K562 (cell line): Measurements from ENCODE around the gene LMO7.

Experiments used
- BCL6 ChIP-seq: fragments of 250-450 bp; sonication (Bioruptor Pico); IDR thresholded peaks from 2 replicates; pipeline ENCODE4 v1.4.0; 2020
- CBX8 ChIP-seq: fragments of 200-600 bp; sonication (generic); IDR thresholded peaks from 2 replicates; pipeline ENCODE4 v1.6.1; 2012; ENCODE audit warnings: borderline replicate concordance, mixed run types, low read depth, mild to moderate bottlenecking, moderate library complexity, mixed read lengths, low read length, control low read depth, inconsistent platforms; ENCODE audit not compliant: poor library complexity, severe bottlenecking; ENCODE audit errors: extremely low read depth
- KDM1A ChIP-seq, 2 experiments: fragments of 450-650 bp; IDR thresholded peaks; 2 replicates each; pipeline ENCODE4 v1.6.1; 2016; ENCODE audit warnings: mild to moderate bottlenecking in 2 of 2
- MYC ChIP-seq, 2 experiments: fragments of 250-450 bp in 1 of 2; sonication (Bioruptor Pico) in 1 of 2; IDR thresholded peaks; 2 replicates each; pipeline versions ENCODE4 v1.5.1 to v1.6.1; 2012 to 2021; ENCODE audit warnings: low read depth in 2 of 2, borderline replicate concordance in 1 of 2, improper control_type of control experiment in 1 of 2, low read length in 1 of 2, mild to moderate bottlenecking in 1 of 2, moderate library complexity in 1 of 2
- NR3C1 ChIP-seq: sonication (generic); formaldehyde crosslinking; IDR thresholded peaks from 2 replicates; pipeline ENCODE4 v1.8.1; 2022; ENCODE audit warnings: missing genetic modification reagents
- SMAD1 ChIP-seq: fragments of 150-350 bp; IDR thresholded peaks from 2 replicates; pipeline ENCODE4 v1.6.1; 2014; ENCODE audit warnings: low read length, low read depth; ENCODE audit not compliant: partially characterized antibody
- SMAD4 ChIP-seq: fragments of 250-450 bp; sonication (Bioruptor Pico); conservative IDR thresholded peaks from 2 replicates; pipeline ENCODE4 v1.8.0; 2021; ENCODE audit warnings: inconsistent platforms, mild to moderate bottlenecking, moderate library complexity
- TF ChIP-seq, protein P1 (sequence below): fragments of 250-450 bp; sonication (Bioruptor Pico); IDR thresholded peaks from 2 replicates; pipeline ENCODE4 v1.8.0; 2022; ENCODE audit warnings: inconsistent platforms, mild to moderate bottlenecking, moderate library complexity, borderline replicate concordance
- TF ChIP-seq, protein P2 (sequence below), 3 experiments: IDR thresholded peaks in 2 of 3; conservative IDR thresholded peaks in 1 of 3; 2 replicates each; pipeline ENCODE4 v1.5.1; 2011 to 2012; ENCODE audit warnings: low read length in 3 of 3, mild to moderate bottlenecking in 3 of 3, control low read depth in 2 of 3, improper control_type of control experiment in 1 of 3, inconsistent platforms in 1 of 3, low read depth in 1 of 3, mixed read lengths in 1 of 3, moderate library complexity in 1 of 3; ENCODE audit not compliant: insufficient read depth in 2 of 3

DNA sequence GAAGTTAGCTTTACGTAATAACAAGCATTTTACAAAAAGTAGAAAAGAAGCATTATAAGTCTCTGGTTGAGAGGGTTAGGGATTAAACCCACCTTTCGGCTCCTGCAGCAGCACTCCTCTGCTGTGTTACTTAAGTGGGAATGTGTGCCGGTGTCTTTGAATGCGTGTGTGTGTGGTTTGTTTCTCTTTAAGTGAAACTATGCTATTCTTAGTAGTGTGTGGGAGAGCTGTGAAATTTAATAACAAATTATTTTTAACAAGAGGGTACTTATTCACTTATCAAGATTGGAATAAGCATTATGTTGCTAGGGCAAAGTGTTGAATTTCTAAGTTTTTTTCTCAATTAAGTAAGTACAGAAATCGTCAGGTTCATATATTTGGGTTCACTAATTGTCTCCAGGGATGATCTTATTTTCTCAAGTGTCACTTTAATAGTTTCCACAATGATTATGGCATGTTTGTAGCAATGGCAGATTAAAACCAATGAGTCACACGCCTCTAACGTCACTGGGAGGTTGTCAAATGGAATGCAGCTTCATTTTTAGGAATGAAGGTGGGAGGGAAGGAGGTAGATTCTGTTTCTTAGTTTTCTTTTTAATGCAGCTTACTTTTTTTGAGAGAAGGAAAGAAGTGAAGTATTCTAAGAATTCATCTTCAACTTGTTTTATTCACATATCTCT, 151.3 kb downstream of the LMO7 start:
- TF ChIP-seq, protein P1, sequence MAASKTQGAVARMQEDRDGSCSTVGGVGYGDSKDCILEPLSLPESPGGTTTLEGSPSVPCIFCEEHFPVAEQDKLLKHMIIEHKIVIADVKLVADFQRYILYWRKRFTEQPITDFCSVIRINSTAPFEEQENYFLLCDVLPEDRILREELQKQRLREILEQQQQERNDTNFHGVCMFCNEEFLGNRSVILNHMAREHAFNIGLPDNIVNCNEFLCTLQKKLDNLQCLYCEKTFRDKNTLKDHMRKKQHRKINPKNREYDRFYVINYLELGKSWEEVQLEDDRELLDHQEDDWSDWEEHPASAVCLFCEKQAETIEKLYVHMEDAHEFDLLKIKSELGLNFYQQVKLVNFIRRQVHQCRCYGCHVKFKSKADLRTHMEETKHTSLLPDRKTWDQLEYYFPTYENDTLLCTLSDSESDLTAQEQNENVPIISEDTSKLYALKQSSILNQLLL (CRISPR knock-in tag): no peak
- TF ChIP-seq MYC (IDR thresholded peaks at IDR 0.05; ENCODE audit: low read depth, low read length) (no peak), MYC (CRISPR knock-in tag; IDR thresholded peaks at IDR 0.05; ENCODE audit: borderline replicate concordance, low read depth) (no peak), SMAD4 (CRISPR knock-in tag) (no peak), BCL6 (CRISPR knock-in tag) (no peak), NR3C1 (CRISPR knock-in tag) (no peak), CBX8 (no peak), KDM1A (IDR thresholded peaks at IDR 0.05) (no peak), SMAD1 (no peak)
- TF ChIP-seq, protein P2, sequence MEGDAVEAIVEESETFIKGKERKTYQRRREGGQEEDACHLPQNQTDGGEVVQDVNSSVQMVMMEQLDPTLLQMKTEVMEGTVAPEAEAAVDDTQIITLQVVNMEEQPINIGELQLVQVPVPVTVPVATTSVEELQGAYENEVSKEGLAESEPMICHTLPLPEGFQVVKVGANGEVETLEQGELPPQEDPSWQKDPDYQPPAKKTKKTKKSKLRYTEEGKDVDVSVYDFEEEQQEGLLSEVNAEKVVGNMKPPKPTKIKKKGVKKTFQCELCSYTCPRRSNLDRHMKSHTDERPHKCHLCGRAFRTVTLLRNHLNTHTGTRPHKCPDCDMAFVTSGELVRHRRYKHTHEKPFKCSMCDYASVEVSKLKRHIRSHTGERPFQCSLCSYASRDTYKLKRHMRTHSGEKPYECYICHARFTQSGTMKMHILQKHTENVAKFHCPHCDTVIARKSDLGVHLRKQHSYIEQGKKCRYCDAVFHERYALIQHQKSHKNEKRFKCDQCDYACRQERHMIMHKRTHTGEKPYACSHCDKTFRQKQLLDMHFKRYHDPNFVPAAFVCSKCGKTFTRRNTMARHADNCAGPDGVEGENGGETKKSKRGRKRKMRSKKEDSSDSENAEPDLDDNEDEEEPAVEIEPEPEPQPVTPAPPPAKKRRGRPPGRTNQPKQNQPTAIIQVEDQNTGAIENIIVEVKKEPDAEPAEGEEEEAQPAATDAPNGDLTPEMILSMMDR (IDR thresholded peaks at IDR 0.05 in 2 of 3, conservative IDR thresholded peaks at IDR 0.05 in 1 of 3; ENCODE audit: insufficient read depth in 2 of 3, low read depth in 1 of 3, low read length in 3 of 3): no peak
